Kidney glomerular epithelial cell (primary cell): ENCODE measurements around the gene TRAM2.
A peak's percentile ranks its signal among the peaks of the same experiment; 100 is the strongest.

ENCODE experiments used
- DNase-seq: peaks from one replicate; lab custom pipeline; 2025; lab: John Stamatoyannopoulos, UW

Gene TRAM2

GRCh38 chr6:52530351-52530750, 46.5 kb downstream of the TRAM2 start:
- no peak for DNase-seq

DNA sequence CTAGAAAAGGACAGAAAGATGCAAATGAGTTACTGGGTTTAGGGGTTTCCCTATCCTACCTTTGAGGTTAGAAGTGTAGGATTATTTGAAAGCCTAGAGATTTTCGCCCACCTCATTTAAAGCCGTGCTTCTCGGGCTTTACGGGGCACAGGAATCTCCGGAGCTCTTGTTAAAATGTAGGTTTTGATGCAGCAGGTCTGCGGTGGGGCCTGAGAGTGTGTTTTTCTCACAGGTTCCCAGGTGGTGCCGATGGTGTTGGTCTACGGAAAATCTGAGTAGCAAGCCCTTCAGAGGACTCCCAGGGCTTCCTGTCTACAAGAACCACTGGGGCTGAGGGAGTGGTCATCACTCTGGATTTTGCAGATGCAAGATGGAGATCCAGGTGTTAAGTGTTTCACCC, 47.5 kb downstream of the TRAM2 start:
- no peak for DNase-seq

DNA sequence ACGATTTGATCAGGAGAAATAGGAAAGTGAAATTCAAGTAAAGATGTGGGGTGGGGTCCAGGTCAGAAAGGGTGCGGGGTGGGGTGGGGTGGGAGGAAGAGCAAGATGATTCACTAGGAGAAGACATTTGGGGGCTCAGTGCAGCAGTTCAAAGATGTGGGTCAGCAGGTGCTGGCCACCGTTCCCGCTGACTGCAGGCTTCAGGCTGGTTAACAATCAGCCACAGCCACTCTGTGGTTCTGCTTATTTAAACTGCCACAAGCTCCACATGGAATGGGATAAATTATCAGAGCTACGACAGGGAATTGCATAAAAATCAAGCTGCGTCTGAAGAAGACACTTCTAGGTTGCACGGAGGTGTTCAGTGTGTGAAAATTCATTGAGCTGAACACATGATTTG, 49.4 kb downstream of the TRAM2 start:
- no peak for DNase-seq

DNA sequence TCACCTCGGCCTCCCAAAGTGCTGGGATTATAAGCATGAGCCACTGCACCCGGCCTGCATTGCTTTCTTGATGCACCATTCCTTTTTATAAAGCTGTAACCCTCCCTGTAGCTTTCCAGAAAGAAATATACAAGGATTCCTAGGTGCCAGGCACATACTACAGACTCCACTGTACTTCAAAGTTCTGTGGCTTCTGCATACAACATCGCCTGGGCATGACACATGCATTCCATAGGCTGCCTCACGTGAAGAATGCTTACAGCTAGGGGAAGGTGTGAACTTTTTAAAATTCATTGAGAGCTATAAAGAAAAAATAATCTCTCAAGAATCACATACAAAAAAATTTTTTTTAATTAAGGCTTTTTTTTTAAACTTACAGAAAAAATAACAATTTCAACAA, 50.2 kb downstream of the TRAM2 start:
- no peak for DNase-seq

DNA sequence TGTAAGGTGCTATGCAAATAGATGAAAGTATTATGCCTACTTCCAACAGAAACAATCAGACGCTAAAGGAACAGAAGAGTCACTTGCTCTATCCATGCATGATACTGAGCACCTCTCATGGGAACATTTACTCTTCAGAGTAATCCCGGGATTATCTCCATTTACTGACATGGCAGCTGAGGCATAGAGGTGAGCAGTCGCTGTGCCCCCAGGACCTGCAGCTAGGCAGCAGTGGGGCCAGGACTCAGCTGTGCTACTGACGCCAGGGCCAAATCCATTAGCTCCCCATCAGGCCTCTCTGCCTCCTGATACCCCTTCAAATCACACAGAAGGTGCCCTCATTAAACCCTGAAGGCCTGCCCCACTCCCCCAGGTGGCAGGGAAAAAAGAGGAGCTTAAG, 51.9 kb downstream of the TRAM2 start:
- DNase-seq, result no peak

DNA sequence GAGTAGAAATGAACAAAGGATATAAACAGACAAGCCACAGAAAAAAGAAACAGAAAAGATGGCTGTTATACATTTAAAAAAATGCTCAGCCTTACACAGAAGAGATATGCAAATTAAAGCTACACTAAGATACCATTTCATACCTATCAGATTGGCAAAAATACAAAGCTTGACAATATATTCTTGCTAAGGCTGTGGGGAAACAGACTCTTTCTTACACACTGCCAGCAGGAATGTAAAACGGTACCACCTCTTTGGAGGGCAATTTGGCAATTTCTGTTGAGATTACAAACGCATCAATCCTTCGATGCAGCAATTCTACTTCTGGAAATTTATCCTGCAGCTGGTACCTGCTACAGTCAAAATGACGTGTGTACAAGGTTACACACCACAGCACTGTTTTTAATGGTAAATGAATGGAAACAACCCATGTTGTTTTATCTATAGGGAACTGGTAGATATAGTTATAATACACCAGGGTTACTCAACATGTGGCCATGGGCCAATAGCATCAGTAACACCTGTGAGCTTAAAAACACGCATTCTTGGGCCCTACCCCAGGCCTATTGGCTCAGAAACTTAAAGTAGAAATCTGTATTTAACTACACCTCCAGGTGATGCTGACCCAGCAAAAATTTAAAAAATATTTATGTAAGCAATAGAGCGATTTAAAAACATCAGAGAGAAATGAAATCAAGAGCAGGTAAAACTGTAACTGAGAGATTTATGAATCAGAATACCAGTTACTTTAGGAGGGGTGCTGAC, 53.3 kb downstream of the TRAM2 start:
- no peak for DNase-seq

GRCh38 chr6:52522655-52523054, 54.2 kb downstream of the TRAM2 start:
- DNase-seq, result no peak

- no peak for DNase-seq
Measured at GRCh38 chr6:52522151-52522626, 54.7 kb downstream of the TRAM2 start.

- no peak for DNase-seq
Measured at GRCh38 chr6:52519618-52520017, 57.2 kb downstream of the TRAM2 start.

DNA sequence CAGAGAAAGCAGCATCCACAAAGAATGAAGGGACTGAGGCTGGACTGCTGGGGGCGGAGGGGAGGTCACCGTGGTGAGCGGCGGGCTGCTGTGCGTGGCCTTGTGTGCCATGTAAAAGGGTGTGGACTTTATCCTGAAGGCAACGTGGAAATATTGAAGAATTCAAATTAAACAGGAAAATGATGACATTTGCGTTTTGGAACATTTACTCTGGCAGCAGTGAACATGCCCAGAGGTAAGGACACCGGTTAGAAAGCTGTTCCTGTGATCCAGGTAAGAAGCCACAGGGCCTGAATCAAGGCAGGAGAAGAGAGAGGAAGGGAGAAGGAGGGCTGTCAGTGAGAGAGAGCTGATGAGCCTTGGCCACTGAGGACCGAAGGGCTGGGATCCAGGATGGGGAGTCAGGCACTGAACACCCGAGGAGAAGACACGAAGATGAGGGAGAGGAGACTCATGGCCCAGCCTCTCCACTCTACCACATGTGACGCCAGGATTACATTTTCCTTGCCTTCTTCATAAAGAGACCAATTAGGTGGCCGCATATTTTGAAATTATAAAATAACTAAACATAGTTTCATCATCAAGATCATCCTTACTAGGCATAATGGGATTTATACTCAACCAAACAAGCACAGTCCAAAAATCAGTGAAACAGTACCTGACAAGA, 58.4 kb downstream of the TRAM2 start:
- DNase-seq, result no peak

DNA sequence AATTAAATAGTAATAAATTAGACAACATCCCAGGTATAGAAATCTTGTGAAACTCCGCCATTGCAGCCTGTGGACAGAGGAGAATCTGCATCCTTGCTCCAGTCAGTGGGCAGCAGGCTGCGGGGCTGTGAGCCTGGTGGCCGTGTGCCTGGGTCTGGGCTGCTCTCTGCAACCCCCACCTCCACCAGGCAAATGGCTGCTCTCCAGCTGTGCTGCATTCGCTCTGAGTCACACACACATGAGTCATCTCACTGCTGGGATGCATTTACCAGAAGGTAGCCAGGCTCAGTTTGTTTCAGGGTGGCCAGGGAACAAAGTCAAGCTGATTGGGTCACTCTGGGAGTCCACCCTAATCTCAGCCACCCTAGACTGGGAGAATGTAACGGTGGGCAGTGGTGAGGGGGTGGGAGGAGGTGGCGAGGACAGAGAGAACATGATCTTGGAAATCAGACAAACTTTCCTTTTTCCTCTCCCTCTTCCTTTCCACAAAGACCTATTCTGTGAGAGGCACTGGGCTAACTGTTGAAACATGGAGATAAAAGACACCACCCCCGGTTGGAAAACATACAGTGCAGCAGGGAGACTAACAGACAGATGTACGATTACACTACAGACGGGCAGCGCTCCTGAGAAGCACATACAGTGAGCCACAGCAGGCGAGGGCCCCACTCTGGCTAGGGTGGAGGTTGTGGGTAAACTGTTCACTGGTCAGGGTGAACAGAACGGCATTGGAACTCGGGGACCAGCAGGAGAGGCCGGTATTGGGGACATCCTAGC, 59.2 kb downstream of the TRAM2 start:
- peak; percentile 92 for DNase-seq

- no peak for DNase-seq
Measured at GRCh38 chr6:52516943-52517342, 59.9 kb downstream of the TRAM2 start.

DNA sequence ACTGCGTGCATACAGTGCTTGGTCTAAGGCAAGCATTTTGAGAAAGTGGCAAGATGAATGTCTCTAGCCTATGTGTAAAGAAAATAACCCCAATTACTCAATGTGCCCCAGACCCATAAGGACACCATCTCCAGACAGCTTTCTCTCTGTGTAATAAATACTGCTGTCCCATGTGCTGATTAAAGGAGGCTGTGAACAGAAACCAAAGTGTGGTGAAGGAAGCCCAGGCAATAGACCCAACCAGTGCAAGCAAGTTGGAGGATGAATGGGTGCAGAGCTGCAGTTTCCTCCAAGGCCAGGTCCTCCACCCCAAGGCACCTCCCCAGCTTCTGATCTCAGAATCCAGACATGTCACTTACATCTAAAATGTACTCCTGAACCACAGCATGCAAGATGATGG, 60.6 kb downstream of the TRAM2 start:
- no peak for DNase-seq

GRCh38 chr6:52515219-52515960, 61.5 kb downstream of the TRAM2 start:
- DNase-seq, result no peak

DNA sequence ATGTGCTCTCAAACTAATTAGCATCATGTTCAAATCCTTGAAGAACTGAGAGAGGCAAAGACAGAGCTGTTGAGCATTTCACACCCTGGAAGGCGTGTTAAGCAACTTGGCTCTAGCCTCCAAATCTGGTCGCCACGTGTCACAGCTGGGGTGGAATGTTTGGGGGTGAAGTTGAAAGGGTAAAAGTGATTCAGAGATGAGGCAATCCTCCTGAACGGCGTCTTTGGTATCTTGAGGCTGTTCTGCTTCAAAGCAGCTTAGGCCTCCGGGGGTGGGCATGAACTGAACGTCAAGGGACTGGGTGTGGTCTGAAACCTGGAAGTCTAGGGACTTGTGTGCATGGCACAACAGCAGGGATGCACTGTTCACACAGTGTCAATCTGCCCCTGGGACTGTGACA, 62.3 kb downstream of the TRAM2 start:
- peak; percentile 43 for DNase-seq

- no peak for DNase-seq
Measured at GRCh38 chr6:52513896-52514295, 63.0 kb downstream of the TRAM2 start.

GRCh38 chr6:52513464-52513863, 63.4 kb downstream of the TRAM2 start:
- DNase-seq, result no peak

GRCh38 chr6:52512199-52512598, 64.7 kb downstream of the TRAM2 start:
- peak; percentile 31 for DNase-seq

DNA sequence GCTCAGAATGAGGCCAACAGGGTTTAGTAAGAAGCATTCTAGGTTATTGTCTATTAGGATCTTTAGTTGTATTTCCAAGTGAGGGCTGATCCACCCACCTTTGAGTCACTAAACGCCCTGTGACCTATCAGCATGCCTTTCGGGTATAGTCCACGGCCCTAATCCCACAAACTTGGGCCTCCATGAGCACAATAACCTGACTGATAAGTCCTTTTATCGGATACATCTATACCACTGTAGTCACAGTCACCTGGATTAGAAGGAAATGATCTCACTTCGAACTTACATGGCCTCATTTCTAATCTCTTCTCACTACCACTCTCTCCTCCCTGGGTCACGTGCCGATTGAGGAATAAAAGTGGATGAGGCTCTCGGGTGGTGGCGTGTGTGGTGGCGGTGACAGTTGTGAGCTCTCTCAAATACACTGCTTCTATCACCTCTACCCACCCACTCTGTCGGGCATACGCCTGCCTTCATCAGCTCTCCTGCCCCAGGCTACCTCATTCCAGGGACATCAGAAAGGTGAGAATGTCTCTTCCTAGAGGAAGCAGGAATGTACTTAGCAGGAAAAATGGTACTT, 65.2 kb downstream of the TRAM2 start:
- no peak for DNase-seq

- no peak for DNase-seq
Measured at GRCh38 chr6:52511163-52511562, 65.7 kb downstream of the TRAM2 start.

DNA sequence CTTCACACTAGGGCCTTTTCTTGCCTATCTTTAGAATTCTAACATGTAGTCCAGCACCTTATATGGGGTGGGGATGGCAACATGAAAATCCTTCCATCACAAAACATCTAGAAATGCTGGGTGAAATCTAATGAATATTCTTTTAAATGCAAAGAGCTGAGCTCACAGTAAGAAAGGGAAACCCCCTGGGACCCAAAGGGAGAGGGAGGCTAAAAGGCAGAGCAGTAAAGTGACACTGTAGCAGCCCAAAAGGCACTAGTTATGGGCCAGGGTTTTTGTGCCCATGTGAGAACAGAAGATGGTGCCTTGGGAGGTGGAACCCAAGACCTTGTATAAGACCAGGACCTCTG, 66.7 kb downstream of the TRAM2 start:
- no peak for DNase-seq
